ENCODE results near the gene RNF103.
A peak's percentile ranks its signal among the peaks of the same experiment; 100 is the strongest.

The RNF103 gene

DNA sequence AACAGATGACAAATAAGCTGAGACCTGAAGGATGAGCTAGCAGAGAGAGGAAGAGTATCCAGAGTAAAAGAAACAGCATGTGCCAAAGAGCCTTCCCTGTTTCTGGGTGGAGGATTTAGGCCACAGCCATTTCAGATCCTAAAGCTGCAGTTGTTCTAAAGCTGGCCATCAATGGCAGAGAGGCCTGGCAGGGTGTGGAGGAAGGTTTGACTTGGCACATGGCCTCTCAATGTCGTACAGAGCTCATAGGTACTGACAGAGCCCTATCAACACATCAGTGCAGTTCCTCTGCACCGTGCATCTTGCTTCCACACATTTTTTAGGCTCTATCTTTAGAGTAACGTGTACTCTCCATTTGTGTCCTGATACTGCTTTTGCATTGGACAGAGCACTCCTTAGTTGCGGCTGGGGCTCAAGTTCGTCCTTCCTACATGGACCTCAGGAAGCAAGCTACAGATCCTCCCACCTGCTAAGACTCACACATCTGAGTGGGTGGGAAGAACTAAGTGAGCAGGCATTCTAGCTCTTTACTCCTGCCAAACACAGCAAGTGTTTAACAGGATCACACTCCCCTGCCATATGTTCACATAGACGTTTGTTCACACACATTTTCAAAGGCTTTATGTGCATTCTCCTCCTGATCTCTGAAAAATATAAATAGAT is 57.4 kb downstream of the RNF103 start:
- DNase-seq (ENCODE audit: low read depth), result no peak

- DNase-seq (ENCODE audit: low read depth), result no peak
Observed at GRCh38 chr2:86563650-86564061, 60.0 kb downstream of the RNF103 start.

DNA sequence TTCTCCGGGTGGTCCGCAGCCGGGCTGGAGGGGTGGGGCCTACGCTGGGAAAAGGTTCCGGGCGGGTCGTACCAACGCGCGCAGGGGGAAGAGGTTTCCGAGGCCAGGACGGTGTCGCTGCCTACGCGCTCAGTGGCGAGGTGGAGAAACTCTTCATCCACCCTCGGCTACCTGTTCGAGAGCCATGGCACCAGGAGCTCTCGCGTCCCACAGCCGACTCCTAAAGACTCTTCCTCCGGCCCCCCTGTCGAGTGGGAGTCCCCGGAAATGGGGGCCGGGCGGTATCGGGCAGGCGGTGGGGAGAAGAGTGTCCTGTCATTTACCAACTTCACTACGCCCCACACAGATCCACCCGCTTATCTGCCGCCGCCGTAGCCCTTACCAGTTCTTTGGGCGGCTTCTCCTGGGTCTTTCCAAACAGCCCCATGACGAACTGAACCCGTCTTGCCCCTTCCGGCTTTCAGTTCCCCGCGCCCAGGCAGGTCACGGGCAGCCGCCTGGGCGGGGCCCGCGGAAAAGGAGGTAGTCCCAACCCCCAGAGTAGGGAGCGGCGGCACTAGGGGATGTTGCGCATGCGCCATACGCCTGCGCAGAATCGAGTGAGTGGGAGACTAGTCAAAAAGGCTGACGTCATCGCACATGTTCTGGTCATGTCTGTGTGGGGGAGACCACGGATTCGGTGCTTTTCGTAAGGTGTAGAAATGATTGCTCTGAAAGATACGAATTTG is 60.6 kb downstream of the RNF103 start, which contains the start of gene CHMP3:
TSS of gene CHMP3 (minus strand) at position 522 of the 728 bp plus-strand sequence. CDS start at position 427, 95 bp downstream.
- peak; percentile 92 for DNase-seq (ENCODE audit: low read depth)

DNA sequence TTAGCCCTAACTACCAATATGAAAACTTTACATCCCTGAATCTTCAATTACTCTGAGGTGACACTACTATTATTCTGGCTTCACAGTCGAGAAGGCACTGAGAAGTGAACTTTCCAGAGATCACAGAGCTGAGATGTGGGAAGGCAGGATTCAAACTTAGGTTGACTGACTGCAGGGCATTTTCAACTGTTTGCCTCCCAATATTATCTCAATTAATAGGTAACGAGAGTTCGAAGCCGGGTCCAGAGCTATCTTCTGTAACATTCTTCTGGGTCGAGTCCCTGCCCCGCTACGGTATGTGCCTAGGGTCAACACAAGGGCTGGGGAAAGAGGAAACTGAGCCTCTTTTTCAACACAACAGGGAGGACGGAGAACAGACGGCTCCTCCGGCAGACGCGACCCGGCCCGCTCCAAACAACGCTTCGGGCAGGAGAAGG is 61.2 kb downstream of the RNF103 start:
- DNase-seq (ENCODE audit: low read depth), result no peak

GRCh38 chr2:86557836-86558235 is 65.8 kb downstream of the RNF103 start:
- DNase-seq (ENCODE audit: low read depth), result no peak

GRCh38 chr2:86556508-86556907 is 67.2 kb downstream of the RNF103 start:
- DNase-seq (ENCODE audit: low read depth), result no peak
